HepG2 (cell line): ENCODE data around the gene TXNL4A. TPM values are rescaled to one million over a fixed set of nuclear protein-coding genes. Genes with fewer than 3 reads are reported as not detected.
"Not testable (repeated sequence)": the region's sequence is repeated elsewhere in the genome, so short reads cannot be mapped to it uniquely, and the experiment has no call there.

Source experiments
- ATAC-seq: fragments of 200-7000 bp; cut with Tn5 transposase; 3 replicates; pipeline ENCODE4 v1.9.1; 2020; ENCODE audit warnings: mild to moderate bottlenecking, moderate library complexity
- BruUV-seq: library from RNA; stranded (reverse); fragments of 400-500 nt; replicated peaks from 2 replicates; lab custom pipeline; 2021; lab: Mats Ljungman, UMichigan
- CTCF ChIA-PET: fragments of 300-600 bp; formaldehyde crosslinking; extraction: SDS; loops from one replicate; lab custom pipeline; 2021; ENCODE audit warnings: low total read pairs, inconsistent platforms, low intra/inter-chr PET ratio; lab: Yijun Ruan, JAX
- POLR2A ChIA-PET: fragments of 350-600 bp; sonication (Branson Sonifier 250); formaldehyde crosslinking; loops from one replicate; lab custom pipeline; 2020; ENCODE audit warnings: antibody characterized with exemption, inconsistent platforms; lab: Yijun Ruan, JAX
- DNase-seq: peaks from one replicate; pipeline ENCODE4 v3.0.0-alpha.2; 2015; ENCODE audit warnings: low spot score
- FAIRE-seq: peaks from 3 replicates; lab custom pipeline; 2011; peaks lifted over from hg19 to GRCh38; lab: Jason Lieb, UNC
- H2AFZ ChIP-seq: one replicate; pipeline ENCODE4 v1.6.1; 2011; ENCODE audit warnings: low read length, inconsistent platforms
- H3K27ac ChIP-seq: fragments of 300-600 bp; 3 replicates; pipeline ENCODE4 v1.8.0; 2011; ENCODE audit warnings: mixed run types, mild to moderate bottlenecking, mixed read lengths, low read length, inconsistent platforms; ENCODE audit not compliant: insufficient read depth; ENCODE audit errors: extremely low read length
- H3K27me3 ChIP-seq, 2 experiments: fragments of 200-600 bp in 1 of 2; 2 replicates in 1 of 2; 3 replicates in 1 of 2; pipeline versions ENCODE4 v1.6.0 to v1.8.0; 2011; ENCODE audit warnings: low read length in 2 of 2, mild to moderate bottlenecking in 2 of 2, moderate library complexity in 2 of 2, inconsistent platforms in 1 of 2; ENCODE audit not compliant: insufficient read depth in 2 of 2, control insufficient read depth in 1 of 2
- H3K36me3 ChIP-seq, 2 experiments: fragments of 200-600 bp in 1 of 2; replicated peaks in 1 of 2; 2 replicates in 1 of 2; 3 replicates in 1 of 2; pipeline versions ENCODE4 v1.5.1 to v1.8.0; 2011; ENCODE audit warnings: low read length in 2 of 2, inconsistent platforms in 1 of 2; ENCODE audit not compliant: insufficient read depth in 2 of 2, control insufficient read depth in 1 of 2
- H3K4me1 ChIP-seq: 2 replicates; pipeline ENCODE4 v1.5.1; 2012; ENCODE audit warnings: low read length, inconsistent platforms; ENCODE audit not compliant: insufficient read depth
- H3K4me2 ChIP-seq: 2 replicates; pipeline ENCODE4 v1.6.0; 2011; ENCODE audit warnings: low read depth, low read length, inconsistent platforms
- H3K4me3 ChIP-seq, 3 experiments: fragments of 200-600 bp in 1 of 3; sonication (generic), shearing (Covaris generic) in 1 of 3; replicated peaks in 1 of 3; 2 replicates each; pipeline ENCODE4 v1.5.1; 2011 to 2016; ENCODE audit warnings: low read length in 3 of 3, inconsistent platforms in 2 of 3, low read depth in 2 of 3, mild to moderate bottlenecking in 2 of 3, control low read depth in 1 of 3, mixed read lengths in 1 of 3; ENCODE audit not compliant: insufficient read depth in 1 of 3
- H3K79me2 ChIP-seq: one replicate; pipeline ENCODE4 v1.6.1; 2011; ENCODE audit warnings: low read length, inconsistent platforms; ENCODE audit not compliant: insufficient read depth
- H3K9ac ChIP-seq: 2 replicates; pipeline ENCODE4 v1.6.0; 2011; ENCODE audit warnings: mild to moderate bottlenecking, low read depth, low read length, inconsistent platforms; ENCODE audit not compliant: insufficient read depth
- H3K9me3 ChIP-seq: 2 replicates; pipeline ENCODE4 v1.5.1; 2012; ENCODE audit warnings: mild to moderate bottlenecking, low read length
- H4K20me1 ChIP-seq: 2 replicates; pipeline ENCODE4 v1.6.0; 2011; ENCODE audit warnings: inconsistent platforms, mild to moderate bottlenecking, low read length, moderate library complexity; ENCODE audit not compliant: insufficient read depth
- CHD2 ChIP-seq: IDR thresholded peaks from 2 replicates; pipeline ENCODE4 v1.6.1; 2011; ENCODE audit warnings: low read depth, low read length, improper control_type of control experiment
- CSRNP1 ChIP-seq: sonication (generic); formaldehyde crosslinking; IDR thresholded peaks from 2 replicates; pipeline ENCODE4 v1.8.1; 2023; ENCODE audit warnings: mild to moderate bottlenecking, missing genetic modification reagents
- HBP1 ChIP-seq: IDR thresholded peaks from 2 replicates; pipeline ENCODE4 v1.6.1; 2016; ENCODE audit warnings: low read depth, control low read depth
- HNRNPH1 ChIP-seq: fragments of 200-400 bp; formaldehyde crosslinking; optimal IDR thresholded peaks from 2 replicates; pipeline ENCODE3; 2017; ENCODE audit warnings: mild to moderate bottlenecking, low read depth, low read length
- ISX ChIP-seq: sonication (generic); formaldehyde crosslinking; conservative IDR thresholded peaks from 2 replicates; pipeline ENCODE4 v1.5.0; 2020; ENCODE audit warnings: missing genetic modification reagents
- NFE2 ChIP-seq: sonication (generic); formaldehyde crosslinking; IDR thresholded peaks from 2 replicates; pipeline ENCODE4 v1.4.0; 2020; ENCODE audit warnings: missing genetic modification reagents
- PRPF4 ChIP-seq: fragments of 200-400 bp; formaldehyde crosslinking; IDR thresholded peaks from 2 replicates; pipeline ENCODE4 v1.6.1; 2016; ENCODE audit warnings: low read length, low read depth; ENCODE audit not compliant: poor library complexity, severe bottlenecking
- SATB2 ChIP-seq: sonication (generic); formaldehyde crosslinking; IDR thresholded peaks from 2 replicates; pipeline ENCODE4 v1.5.0; 2020; ENCODE audit warnings: missing genetic modification reagents
- THAP8 ChIP-seq: sonication (generic); formaldehyde crosslinking; IDR thresholded peaks from 2 replicates; pipeline ENCODE4 v1.5.1; 2020; ENCODE audit warnings: missing genetic modification reagents, mild to moderate bottlenecking, borderline replicate concordance
- ZNF331 ChIP-seq: sonication (generic); formaldehyde crosslinking; IDR thresholded peaks from 2 replicates; pipeline ENCODE4 v1.4.0; 2020; ENCODE audit warnings: missing genetic modification reagents
- ZNF382 ChIP-seq: sonication (generic); formaldehyde crosslinking; IDR thresholded peaks from 2 replicates; pipeline ENCODE4 v1.5.0; 2020; ENCODE audit warnings: missing genetic modification reagents, mild to moderate bottlenecking, borderline replicate concordance
- ZNF678 ChIP-seq: sonication (generic); formaldehyde crosslinking; IDR thresholded peaks from 2 replicates; pipeline ENCODE4 v1.4.0; 2020; ENCODE audit warnings: mild to moderate bottlenecking, missing genetic modification reagents
- ZSCAN30 ChIP-seq: sonication (generic); formaldehyde crosslinking; IDR thresholded peaks from 2 replicates; pipeline ENCODE4 v1.5.0; 2020; ENCODE audit warnings: mild to moderate bottlenecking, missing genetic modification reagents
- WGBS: methylation state at CpG from one replicate; pipeline ENCODE4 v1.1.6; 2017; ENCODE audit warnings: low lambda C conversion rate; 5-methylcytosine and 5-hydroxymethylcytosine counted together
- in situ Hi-C: cut with HindIII; loops from 2 replicates; pipeline ENCODE4 v1.10.0; 2017; ENCODE audit warnings: low pct_unique_long_range_greater_than_20kb; ENCODE audit not compliant: extremely low pct_ligation_motif_present
- intact Hi-C: fragments of 100-400 bp; cut with micrococcal nuclease; formaldehyde crosslinking; loops from one replicate; pipeline ENCODE4 v1.10.0; 2022; ENCODE audit not compliant: unreplicated experiment
- polyA plus RNA-seq, 8 experiments: library from polyadenylated mRNA; depleted of rRNA in 3 of 8; stranded (reverse) in 7 of 8; unstranded in 1 of 8; fragments of >200 nt; fragmentation: Illumina TruSeq in 4 of 8; extraction: Trizol in 4 of 8; gene quantifications; 2 replicates each; pipeline versions ENCODE4 v1.2.1 to v1.2.3, GENCODE V29; 2011 to 2016; ENCODE audit warnings: low read depth in 4 of 8, missing spikeins in 1 of 8, mixed read lengths in 1 of 8; ENCODE audit not compliant: insufficient read depth in 1 of 8
- total RNA-seq, 5 experiments: library from RNA; depleted of rRNA; stranded (reverse); fragments of >200 nt; fragmentation: Illumina TruSeq; extraction: Trizol; gene quantifications; 2 replicates each; pipeline ENCODE4 v1.2.3, GENCODE V29; 2016; ENCODE audit warnings: low read depth in 1 of 5
- TF ChIP-seq, protein P1 (sequence below): sonication (generic); formaldehyde crosslinking; IDR thresholded peaks from 2 replicates; pipeline ENCODE4 v1.5.0; 2020; ENCODE audit warnings: missing genetic modification reagents, mild to moderate bottlenecking, borderline replicate concordance

TXNL4A gene
- total and polyA plus RNA-seq, 2 of the 13 experiments (the other 11 are each of a cell fraction or from before 2014, with no cell fraction given) = 172 to 202 TPM

- H3K79me2 ChIP-seq, ATAC-seq, CTCF ChIA-PET, H3K27me3 ChIP-seq, intact Hi-C loops, H3K9ac ChIP-seq, H3K4me2 ChIP-seq, in situ Hi-C loops, FAIRE-seq, BruUV-seq, H4K20me1 ChIP-seq, H2AFZ ChIP-seq, H3K36me3 ChIP-seq, DNase-seq, H3K27ac ChIP-seq, H3K4me3 ChIP-seq: not testable (repeated sequence)
- peaks cover 17% of the 10 kb centered on the region for H3K9me3 ChIP-seq
- peaks cover 16% of the 10 kb centered on the region for H3K4me1 ChIP-seq
- 58% methylated on average over 2 of the region's 2 CpGs for WGBS
- POLR2A ChIA-PET = interaction anchor here (0.7 kb wide), 1 partner anchor 323 kb away, joined by 5 read pairs; no protein-coding TSS in a partner anchor
Measured at GRCh38 chr18:79999701-80000100, 11.3 kb upstream of the TXNL4A start.

- Histone ChIP-seq H2AFZ (no peak overlapping the region), H3K9me3 (no peaks in the 10 kb centered on the region), H3K4me2 (no peak overlapping the region), H3K4me1 (peaks cover 22% of the 10 kb centered on the region), H3K4me3 (no peak overlapping the region), H3K27ac (no peak overlapping the region), H3K79me2 (peaks cover 20% of the 10 kb centered on the region), H3K27me3 (no peaks in the 10 kb centered on the region; a peak in 1 of 5 replicates), H3K36me3 (no peaks in the 10 kb centered on the region), H3K9ac (no peak overlapping the region), H4K20me1 (peaks cover 5% of the 10 kb centered on the region)
- POLR2A ChIA-PET = no interaction called here
- in situ Hi-C loops (no loop called here), intact Hi-C loops (no loop called here)
- BruUV-seq = no TSS peak
- CTCF ChIA-PET = no interaction called here
- ATAC-seq (no peak), DNase-seq (no peak), FAIRE-seq (no peak)
- 49% methylated on average over 2 of the region's 2 CpGs for WGBS
- TF ChIP-seq ISX (CRISPR knock-in tag) (no peak), HBP1 (CRISPR knock-in tag) (no peak), ZNF382 (CRISPR knock-in tag) (no peak), SATB2 (CRISPR knock-in tag) (no peak), THAP8 (no peak), PRPF4 (no peak), HNRNPH1 (no peak), ZNF678 (no peak), NFE2 (no peak), ZNF331 (CRISPR knock-in tag) (no peak), CSRNP1 (CRISPR knock-in tag) (no peak), ZSCAN30 (CRISPR knock-in tag) (no peak), CHD2 (no peak)
- TF ChIP-seq, protein P1, sequence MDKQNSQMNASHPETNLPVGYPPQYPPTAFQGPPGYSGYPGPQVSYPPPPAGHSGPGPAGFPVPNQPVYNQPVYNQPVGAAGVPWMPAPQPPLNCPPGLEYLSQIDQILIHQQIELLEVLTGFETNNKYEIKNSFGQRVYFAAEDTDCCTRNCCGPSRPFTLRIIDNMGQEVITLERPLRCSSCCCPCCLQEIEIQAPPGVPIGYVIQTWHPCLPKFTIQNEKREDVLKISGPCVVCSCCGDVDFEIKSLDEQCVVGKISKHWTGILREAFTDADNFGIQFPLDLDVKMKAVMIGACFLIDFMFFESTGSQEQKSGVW (CRISPR knock-in tag) = no peak
Measured at GRCh38 chr18:79991494-79991893, 3.1 kb upstream of the TXNL4A start.
